HEK293 (cell line): ENCODE data around the gene GUCY1A2.

Experiments used
- CTCF ChIA-PET: fragments of 350-600 bp; formaldehyde crosslinking; extraction: SDS; loops from one replicate; lab custom pipeline; 2021; ENCODE audit warnings: antibody characterized with exemption; lab: Yijun Ruan, JAX
- POLR2A ChIA-PET: fragments of 300-600 bp; formaldehyde crosslinking; extraction: SDS; loops from one replicate; lab custom pipeline; 2020; ENCODE audit warnings: antibody characterized with exemption, inconsistent platforms; lab: Yijun Ruan, JAX
- H3K27ac ChIP-seq: fragments of 200-500 bp; sonication (Bioruptor generic); 2 replicates; pipeline ENCODE4 v1.5.1; 2014; ENCODE audit warnings: low read depth, low read length, control low read depth, inconsistent platforms; ENCODE audit errors: extremely low read depth
- H3K36me3 ChIP-seq, 2 experiments: fragments of 200-500 bp in 1 of 2; sonication (Bioruptor generic) in 1 of 2; 1 replicate in 1 of 2; 2 replicates in 1 of 2; pipeline ENCODE4 v1.5.1; 2014 to 2017; ENCODE audit warnings: inconsistent platforms in 2 of 2, low read length in 2 of 2; ENCODE audit not compliant: control insufficient read depth in 2 of 2, insufficient read depth in 1 of 2
- H3K4me1 ChIP-seq: fragments of 200-500 bp; sonication (Bioruptor generic); 2 replicates; pipeline ENCODE4 v1.5.1; 2014; ENCODE audit warnings: mild to moderate bottlenecking, low read length, inconsistent platforms; ENCODE audit not compliant: control insufficient read depth, insufficient read depth
- H3K4me3 ChIP-seq: 2 replicates; pipeline ENCODE4 v1.5.1; 2011; ENCODE audit warnings: low read depth, mild to moderate bottlenecking, control low read depth, low read length, moderate library complexity
- H3K9me3 ChIP-seq: fragments of 200-500 bp; sonication (Bioruptor generic); 2 replicates; pipeline ENCODE4 v1.5.1; 2014; ENCODE audit warnings: low read depth, low read length, inconsistent platforms; ENCODE audit not compliant: control insufficient read depth, insufficient read depth
- BCL11B ChIP-seq: fragments of 450-650 bp; formaldehyde crosslinking; IDR thresholded peaks from 2 replicates; pipeline ENCODE4 v1.5.1; 2016; ENCODE audit warnings: low read depth, missing biosample characterization, missing genetic modification characterization
- INSM2 ChIP-seq: fragments of 450-650 bp; formaldehyde crosslinking; IDR thresholded peaks from 2 replicates; pipeline ENCODE4 v1.5.1; 2016; ENCODE audit warnings: missing biosample characterization, missing genetic modification characterization
- PATZ1 ChIP-seq: fragments of 450-650 bp; formaldehyde crosslinking; IDR thresholded peaks from 2 replicates; pipeline ENCODE4 v1.5.1; 2016; ENCODE audit warnings: missing biosample characterization, missing genetic modification characterization
- PRDM10 ChIP-seq: fragments of 450-650 bp; formaldehyde crosslinking; IDR thresholded peaks from 2 replicates; pipeline ENCODE4 v1.5.1; 2016; ENCODE audit warnings: missing biosample characterization, missing genetic modification characterization
- SCRT2 ChIP-seq: fragments of 450-650 bp; formaldehyde crosslinking; IDR thresholded peaks from 2 replicates; pipeline ENCODE4 v1.5.1; 2016; ENCODE audit warnings: missing biosample characterization, missing genetic modification characterization
- SP7 ChIP-seq: fragments of 450-650 bp; formaldehyde crosslinking; IDR thresholded peaks from 2 replicates; pipeline ENCODE4 v1.5.1; 2016; ENCODE audit warnings: missing biosample characterization, missing genetic modification characterization
- YY1 ChIP-seq: fragments of 450-650 bp; formaldehyde crosslinking; IDR thresholded peaks from 2 replicates; pipeline ENCODE4 v1.5.1; 2018; ENCODE audit warnings: missing biosample characterization, missing genetic modification characterization
- ZBTB17 ChIP-seq: fragments of 450-650 bp; formaldehyde crosslinking; IDR thresholded peaks from 2 replicates; pipeline ENCODE4 v1.5.1; 2016; ENCODE audit warnings: missing biosample characterization, missing genetic modification characterization
- ZBTB26 ChIP-seq: fragments of 450-650 bp; formaldehyde crosslinking; optimal IDR thresholded peaks from 2 replicates; pipeline ENCODE3; 2016; ENCODE audit warnings: missing biosample characterization, mild to moderate bottlenecking, missing genetic modification characterization
- ZNF239 ChIP-seq: fragments of 450-650 bp; formaldehyde crosslinking; IDR thresholded peaks from 2 replicates; pipeline ENCODE4 v1.5.1; 2016; ENCODE audit warnings: missing biosample characterization, missing genetic modification characterization
- ZNF324 ChIP-seq: fragments of 450-650 bp; formaldehyde crosslinking; IDR thresholded peaks from 2 replicates; pipeline ENCODE4 v1.5.1; 2016; ENCODE audit warnings: missing biosample characterization, missing genetic modification characterization
- ZNF335 ChIP-seq: fragments of 450-650 bp; formaldehyde crosslinking; conservative IDR thresholded peaks from 2 replicates; pipeline ENCODE4 v1.5.1; 2016; ENCODE audit warnings: missing biosample characterization, missing genetic modification characterization
- ZNF362 ChIP-seq: fragments of 450-650 bp; formaldehyde crosslinking; IDR thresholded peaks from 2 replicates; pipeline ENCODE4 v1.5.1; 2016; ENCODE audit warnings: missing biosample characterization, missing genetic modification characterization
- ZNF366 ChIP-seq: fragments of 450-650 bp; formaldehyde crosslinking; conservative IDR thresholded peaks from 2 replicates; pipeline ENCODE4 v1.5.1; 2016; ENCODE audit warnings: missing biosample characterization, missing genetic modification characterization
- ZNF555 ChIP-seq: fragments of 450-650 bp; formaldehyde crosslinking; conservative IDR thresholded peaks from 2 replicates; pipeline ENCODE4 v1.5.1; 2017; ENCODE audit warnings: missing biosample characterization, mild to moderate bottlenecking, missing genetic modification characterization, inconsistent platforms
- ZNF558 ChIP-seq: fragments of 450-650 bp; formaldehyde crosslinking; IDR thresholded peaks from 2 replicates; pipeline ENCODE4 v1.5.1; 2016; ENCODE audit warnings: missing biosample characterization, missing genetic modification characterization
- ZNF561 ChIP-seq: fragments of 450-650 bp; IDR thresholded peaks from 2 replicates; pipeline ENCODE4 v1.5.1; 2018; ENCODE audit warnings: missing biosample characterization, missing genetic modification characterization, borderline replicate concordance
- ZNF692 ChIP-seq: fragments of 450-650 bp; formaldehyde crosslinking; IDR thresholded peaks from 2 replicates; pipeline ENCODE4 v1.5.1; 2016; ENCODE audit warnings: missing biosample characterization, missing genetic modification characterization
- ZNF707 ChIP-seq: fragments of 450-650 bp; formaldehyde crosslinking; IDR thresholded peaks from 2 replicates; pipeline ENCODE4 v1.5.1; 2016; ENCODE audit warnings: missing biosample characterization, missing genetic modification characterization
- ZNF830 ChIP-seq: fragments of 450-650 bp; IDR thresholded peaks from 2 replicates; pipeline ENCODE4 v1.5.0; 2018; ENCODE audit warnings: missing biosample characterization, missing genetic modification characterization, low read depth, mild to moderate bottlenecking, moderate library complexity

GUCY1A2 gene

GRCh38 chr11:106988151-106989077, 29.9 kb downstream of the GUCY1A2 start (continued):
- TF ChIP-seq ZNF561: 0 out of 2 replicates have a peak, but pooled peaks have one; percentile 43
- no peak for TF ChIP-seq YY1 (tag by site-specific recombination)
- no peak for TF ChIP-seq ZNF324 (tag by site-specific recombination)
- TF ChIP-seq SP7 (tag by site-specific recombination): peak; percentile 70
- TF ChIP-seq ZNF558: 0 out of 2 replicates have a peak, but pooled peaks have one; percentile 17
- TF ChIP-seq ZBTB17 (tag by site-specific recombination): peak; percentile 61
- TF ChIP-seq ZBTB26 (tag by site-specific recombination): no peak
- 0 out of 2 replicates have a peak, but pooled peaks have one; percentile 43 for TF ChIP-seq BCL11B (tag by site-specific recombination)
- peak; percentile 46; the same call in 1 of the 2 replicates for TF ChIP-seq SCRT2 (tag by site-specific recombination)
- TF ChIP-seq ZNF366 (tag by site-specific recombination): peak; percentile 37; the same call in 1 of the 2 replicates
- TF ChIP-seq INSM2 (tag by site-specific recombination): 0 out of 2 replicates have a peak, but pooled peaks have one; percentile 13
- TF ChIP-seq, all 188 proteins: peak for 27

GRCh38 chr11:106986673-106987072, 31.6 kb downstream of the GUCY1A2 start:
- CTCF ChIA-PET: no interaction called here
- H3K4me1 ChIP-seq: peaks cover 2% of the 10 kb centered on the region; the same call in 1 of the 2 replicates
- H3K27ac ChIP-seq: no peak overlapping the region

More at GRCh38 chr11:106986673-106987072, 31.6 kb downstream of the GUCY1A2 start:
- Histone ChIP-seq H3K36me3 (no peaks in the 10 kb centered on the region), H3K4me3 (no peak overlapping the region), H3K9me3 (no peaks in the 10 kb centered on the region)
- POLR2A ChIA-PET: no interaction called here
- TF ChIP-seq ZNF692 (peak; percentile 16; the same call in 1 of the 2 replicates), ZNF707 (tag by site-specific recombination) (no peak), ZNF366 (tag by site-specific recombination) (0 out of 2 replicates have a peak, but pooled peaks have one; percentile 3), PRDM10 (tag by site-specific recombination) (no peak), ZNF555 (tag by site-specific recombination) (no peak), PATZ1 (no peak), ZNF830 (tag by site-specific recombination) (no peak), ZNF335 (0 out of 2 replicates have a peak, but pooled peaks have one; percentile 15), ZNF362 (no peak), ZNF239 (tag by site-specific recombination) (no peak)
